GM18505 (cell line): ENCODE results near the gene REC114.

ENCODE experiments used
- ATAC-seq: cut with Tn5 transposase; IDR thresholded peaks from one replicate; pipeline ENCODE4 v1.9.1; 2021; ENCODE audit not compliant: unreplicated experiment
- POLR2A ChIP-seq: IDR thresholded peaks from 4 replicates; pipeline ENCODE4 v1.6.1; 2011; ENCODE audit warnings: borderline replicate concordance; ENCODE audit not compliant: insufficient read depth, insufficient read length; ENCODE audit errors: extremely low read depth

Gene REC114

DNA sequence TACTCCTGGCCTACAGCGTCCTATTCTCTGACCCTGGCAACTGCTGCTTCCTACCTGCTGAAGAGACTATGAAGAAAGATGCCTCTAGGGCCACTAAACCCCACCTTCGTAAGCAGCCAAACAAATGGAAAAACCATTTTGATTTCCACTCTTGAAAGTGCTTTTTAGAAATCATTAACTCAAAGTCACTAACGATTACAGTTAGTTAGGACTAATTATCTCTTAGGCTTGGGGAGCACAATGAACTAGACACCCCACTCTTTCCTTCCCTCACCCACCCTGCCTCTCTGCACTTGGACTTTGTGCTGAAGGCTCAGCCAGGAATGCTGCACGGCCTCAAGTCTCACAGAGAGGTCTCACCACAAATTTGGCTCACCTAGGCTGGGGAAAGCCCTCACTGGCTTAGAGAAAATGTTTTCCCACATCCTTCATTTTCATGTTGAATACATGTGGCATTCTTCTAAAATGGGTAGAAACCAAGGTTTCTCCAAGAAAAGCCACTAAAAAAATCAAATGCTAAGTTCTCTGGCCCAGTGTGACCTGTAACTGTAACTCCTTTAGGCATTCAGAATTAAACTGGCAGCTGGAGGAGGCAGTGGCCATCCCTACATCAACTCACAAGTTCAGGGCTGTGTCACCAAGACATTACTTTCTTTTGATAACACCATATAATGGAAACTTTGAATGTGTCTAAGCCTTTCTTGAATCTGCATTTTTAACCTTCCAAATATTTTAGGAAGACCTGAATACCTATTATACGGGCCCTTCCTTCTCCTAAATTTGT is 143.1 kb downstream of the REC114 start:
- TF ChIP-seq POLR2A, result no peak
- ATAC-seq, result no peak

DNA sequence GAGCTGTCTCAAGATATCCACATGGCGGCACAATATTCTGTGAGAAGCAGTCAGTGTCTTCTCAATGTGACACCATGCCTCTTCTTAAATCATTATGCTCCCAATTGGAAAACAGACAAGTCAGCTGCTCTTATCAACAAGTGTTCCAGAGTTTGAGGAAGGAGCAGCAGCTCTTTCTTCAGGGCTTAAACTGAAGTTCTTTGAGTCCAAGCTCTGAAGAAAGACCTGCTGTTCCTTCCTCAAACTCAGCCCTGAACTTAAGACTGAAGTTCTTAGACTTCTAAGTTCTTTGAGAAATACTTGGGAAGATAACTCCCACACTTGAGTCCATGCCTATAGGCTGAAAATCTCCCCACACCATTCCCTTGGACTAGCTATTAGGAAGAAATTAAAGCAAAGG is 146.8 kb downstream of the REC114 start:
- no peak for ATAC-seq
- TF ChIP-seq POLR2A, result no peak

DNA sequence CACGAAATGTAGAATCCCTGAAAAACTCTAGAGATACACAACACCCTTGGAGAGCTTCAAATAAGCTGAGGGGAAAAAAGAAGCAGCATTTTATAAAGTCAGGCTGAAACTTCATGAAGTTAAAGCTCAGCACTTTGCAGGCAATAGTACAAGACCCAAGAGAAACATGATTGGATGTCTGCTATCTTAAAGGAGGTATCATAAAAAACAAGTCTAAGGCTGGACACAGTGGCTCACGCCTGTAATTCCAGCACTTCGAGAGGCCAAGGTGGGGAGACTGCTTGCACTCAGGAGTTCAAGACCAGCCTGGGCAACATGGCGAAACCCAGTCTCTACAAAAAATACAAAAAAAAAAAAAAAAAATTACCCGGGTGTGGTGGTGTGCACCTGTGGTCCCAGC is 147.3 kb downstream of the REC114 start:
- no peak for ATAC-seq
- TF ChIP-seq POLR2A, result no peak

DNA sequence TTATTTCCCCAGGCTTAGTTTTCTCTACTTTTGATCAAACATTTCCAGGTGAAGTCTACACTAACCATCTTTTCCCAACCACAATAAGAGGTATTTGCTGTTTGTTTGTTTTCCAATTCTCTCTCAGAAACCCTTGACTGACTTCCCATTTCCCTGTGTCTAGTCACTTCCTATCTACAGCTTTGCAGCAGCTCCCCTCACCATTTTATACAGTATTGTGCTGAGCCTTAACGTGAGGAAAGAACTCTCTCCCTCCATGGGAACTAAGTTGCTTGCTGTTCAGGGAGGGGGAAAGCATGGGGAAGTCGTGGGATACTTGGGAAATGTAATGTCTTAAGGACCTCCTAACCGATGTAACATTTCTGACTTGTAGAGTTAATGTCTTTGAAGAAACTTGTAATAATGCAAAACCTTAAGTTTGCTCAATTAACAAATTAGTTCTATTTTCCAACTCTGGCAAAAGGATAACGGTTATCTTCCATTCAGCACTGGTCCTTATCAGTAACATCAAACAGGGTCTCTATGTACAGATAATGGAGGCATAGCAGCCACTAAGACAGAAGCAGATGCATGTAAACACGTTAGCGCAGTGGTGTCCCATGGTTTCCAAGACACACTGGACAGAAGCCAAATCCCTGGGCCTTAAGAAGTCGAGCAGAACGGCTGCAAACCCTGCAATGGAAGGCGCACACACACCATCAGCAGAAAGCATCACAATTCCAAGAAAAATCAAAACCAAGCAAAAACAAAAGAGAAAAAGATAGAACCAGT is 150.5 kb downstream of the REC114 start:
- TF ChIP-seq POLR2A, result no peak

DNA sequence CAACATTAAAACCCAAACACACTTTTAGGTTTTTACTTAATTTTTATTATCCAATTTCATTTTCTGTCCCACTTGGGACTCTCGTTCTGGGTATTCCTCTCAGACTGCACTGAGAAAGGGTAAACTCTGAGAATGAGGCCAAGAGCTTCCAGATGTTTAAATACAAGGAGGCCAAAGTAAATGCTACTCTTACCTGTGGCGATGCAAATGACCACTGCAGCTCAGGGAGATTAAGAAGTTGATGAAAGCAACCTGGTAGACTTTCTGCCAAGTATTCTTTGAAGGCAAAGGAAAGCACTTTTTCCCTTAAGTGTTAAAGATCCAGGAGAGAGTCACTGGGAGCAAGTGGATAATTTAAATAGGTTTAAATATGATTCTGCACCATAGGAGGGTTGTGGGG is 151.1 kb downstream of the REC114 start:
- TF ChIP-seq POLR2A, result no peak
- no peak for ATAC-seq

More for the DNA sequence above, 150.5 kb downstream of the REC114 start:
- no peak for ATAC-seq

DNA sequence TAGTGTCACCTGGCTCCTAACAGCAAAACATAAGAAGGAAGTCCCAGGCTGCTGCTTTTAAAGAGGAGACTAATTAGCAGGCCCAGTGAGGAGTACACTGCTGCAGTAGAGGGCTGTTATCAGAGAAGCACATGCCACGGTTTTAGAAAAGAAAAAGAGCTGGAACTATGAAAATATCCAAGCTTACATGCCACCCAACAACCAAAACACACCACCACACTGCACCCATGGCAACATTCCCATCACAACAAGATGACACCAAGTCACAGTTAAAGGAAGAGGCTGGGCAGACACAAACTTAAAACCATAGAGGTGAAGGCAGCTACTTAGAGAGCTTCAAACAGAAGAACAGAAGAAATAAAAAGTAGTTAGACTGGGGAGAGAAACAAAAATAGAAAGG is 153.2 kb downstream of the REC114 start:
- no peak for ATAC-seq
- TF ChIP-seq POLR2A, result no peak

DNA sequence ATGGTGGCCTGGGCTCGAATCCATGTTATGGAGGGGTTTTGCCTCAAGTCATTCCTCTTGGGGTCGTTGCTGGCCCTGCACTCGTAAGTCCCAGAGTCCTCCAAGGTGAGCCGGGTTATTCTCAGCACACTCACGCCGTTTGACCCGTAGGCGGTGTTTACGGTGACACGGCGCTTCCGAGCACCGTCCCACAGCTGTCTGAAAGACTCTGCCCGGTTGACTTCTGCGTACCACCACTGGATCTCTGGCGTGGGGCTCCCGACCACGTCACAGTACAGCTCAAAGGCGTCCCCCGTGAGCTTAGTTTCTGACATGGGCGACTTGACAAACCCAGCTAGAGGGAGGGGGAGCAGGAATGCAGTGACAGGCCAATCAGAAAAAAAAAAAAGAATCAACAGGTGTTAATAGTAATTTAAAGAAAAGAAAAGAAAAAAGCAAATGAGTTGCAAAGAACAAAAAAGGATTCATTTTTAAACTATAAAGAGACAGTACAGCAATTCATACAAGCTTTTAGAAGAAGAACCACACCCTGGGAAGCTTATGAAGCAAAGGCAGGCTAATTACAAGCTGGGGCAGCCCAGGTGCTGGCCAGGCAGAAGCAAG is 154.2 kb downstream of the REC114 start:
- no peak for TF ChIP-seq POLR2A
- no peak for ATAC-seq

DNA sequence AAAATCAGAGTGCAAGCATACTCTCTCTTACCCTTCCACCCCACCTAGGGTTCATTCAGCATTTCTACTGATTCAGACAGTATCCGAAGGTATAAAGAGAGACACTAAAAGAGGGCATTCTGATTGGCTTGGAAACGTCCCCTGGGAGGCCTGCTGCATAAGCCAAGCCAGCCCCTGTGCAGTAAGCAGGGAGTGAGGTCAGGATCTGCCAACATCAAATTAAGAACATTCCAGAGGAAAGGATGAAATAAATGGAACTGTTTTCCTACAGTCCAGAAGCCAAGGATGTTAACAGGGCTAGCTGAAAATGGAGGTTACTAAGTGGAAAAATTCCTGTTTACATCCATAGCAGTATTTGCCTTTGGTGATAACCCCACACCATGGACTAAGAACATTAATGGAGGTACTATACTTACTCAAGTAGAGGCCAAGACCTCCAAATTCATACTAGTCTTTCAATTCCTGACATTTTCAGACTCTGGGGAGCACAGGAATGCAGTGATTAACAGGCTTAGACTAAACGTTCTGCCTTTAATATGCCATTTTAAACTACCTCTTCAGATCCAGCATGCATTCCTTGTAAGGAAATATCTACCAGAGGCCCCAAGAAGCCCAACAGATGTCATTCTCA is 155.7 kb downstream of the REC114 start:
- no peak for ATAC-seq
- TF ChIP-seq POLR2A, result no peak

DNA sequence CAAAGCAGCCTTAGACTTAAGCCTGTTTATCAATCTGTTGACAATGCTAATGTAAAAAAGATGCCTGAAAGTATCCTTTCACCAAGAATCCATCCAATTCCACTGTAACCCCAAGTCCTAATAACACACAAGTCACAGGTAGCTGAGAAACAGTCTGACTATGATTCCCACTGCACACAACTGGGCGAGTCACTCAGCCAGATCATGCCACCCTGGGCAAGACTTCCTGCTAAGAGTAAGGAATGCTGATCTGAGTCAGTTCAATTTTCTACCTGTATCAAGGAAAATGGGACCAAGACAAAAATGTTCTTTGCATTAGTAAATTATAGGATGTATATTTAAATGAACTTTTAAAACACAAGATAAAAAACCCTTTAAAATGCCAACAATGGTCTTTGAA is 157.0 kb downstream of the REC114 start:
- no peak for TF ChIP-seq POLR2A
- ATAC-seq, result no peak

DNA sequence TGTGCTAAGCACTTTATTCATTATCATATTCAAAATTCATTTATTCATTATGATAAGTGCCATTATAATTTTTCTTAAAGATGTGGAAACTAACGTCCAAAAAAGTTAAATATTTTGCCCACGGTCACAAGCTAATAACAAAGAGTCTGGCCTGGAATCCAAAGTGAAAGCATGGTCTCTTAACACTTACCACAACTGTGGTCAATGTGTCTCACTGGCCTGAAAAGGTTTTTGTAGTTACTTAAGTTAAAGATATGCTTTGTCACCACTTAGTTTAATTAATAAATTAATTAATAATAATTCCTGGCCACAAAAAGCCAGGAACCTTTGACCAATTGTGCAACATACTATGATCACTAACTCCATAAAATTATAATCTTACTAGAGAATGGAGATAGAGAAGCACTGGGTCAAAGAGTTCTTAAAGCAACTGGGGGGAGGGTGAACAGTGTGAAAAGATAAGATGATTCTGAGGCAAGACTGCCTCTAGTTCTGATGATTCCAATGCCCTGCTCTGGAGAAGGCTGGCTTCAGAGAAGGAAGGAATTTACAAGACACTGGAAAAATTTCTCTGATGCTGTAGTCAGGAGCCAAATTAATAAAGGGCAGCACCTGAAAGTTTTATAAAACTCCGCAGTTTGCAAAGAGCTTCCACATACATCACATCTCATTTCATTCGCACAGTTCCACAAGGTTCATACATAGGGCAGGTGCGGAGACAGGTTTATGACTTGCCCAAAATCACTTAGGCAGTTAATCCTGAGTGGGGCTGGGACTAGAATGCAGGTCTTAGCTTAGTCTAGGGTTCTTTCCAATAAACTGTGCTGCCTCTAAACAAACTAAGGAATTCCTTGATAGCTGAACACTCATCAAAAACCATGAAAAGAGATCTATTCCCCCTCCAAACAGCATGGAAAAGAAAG is 157.7 kb downstream of the REC114 start:
- no peak for ATAC-seq
- TF ChIP-seq POLR2A, result no peak

DNA sequence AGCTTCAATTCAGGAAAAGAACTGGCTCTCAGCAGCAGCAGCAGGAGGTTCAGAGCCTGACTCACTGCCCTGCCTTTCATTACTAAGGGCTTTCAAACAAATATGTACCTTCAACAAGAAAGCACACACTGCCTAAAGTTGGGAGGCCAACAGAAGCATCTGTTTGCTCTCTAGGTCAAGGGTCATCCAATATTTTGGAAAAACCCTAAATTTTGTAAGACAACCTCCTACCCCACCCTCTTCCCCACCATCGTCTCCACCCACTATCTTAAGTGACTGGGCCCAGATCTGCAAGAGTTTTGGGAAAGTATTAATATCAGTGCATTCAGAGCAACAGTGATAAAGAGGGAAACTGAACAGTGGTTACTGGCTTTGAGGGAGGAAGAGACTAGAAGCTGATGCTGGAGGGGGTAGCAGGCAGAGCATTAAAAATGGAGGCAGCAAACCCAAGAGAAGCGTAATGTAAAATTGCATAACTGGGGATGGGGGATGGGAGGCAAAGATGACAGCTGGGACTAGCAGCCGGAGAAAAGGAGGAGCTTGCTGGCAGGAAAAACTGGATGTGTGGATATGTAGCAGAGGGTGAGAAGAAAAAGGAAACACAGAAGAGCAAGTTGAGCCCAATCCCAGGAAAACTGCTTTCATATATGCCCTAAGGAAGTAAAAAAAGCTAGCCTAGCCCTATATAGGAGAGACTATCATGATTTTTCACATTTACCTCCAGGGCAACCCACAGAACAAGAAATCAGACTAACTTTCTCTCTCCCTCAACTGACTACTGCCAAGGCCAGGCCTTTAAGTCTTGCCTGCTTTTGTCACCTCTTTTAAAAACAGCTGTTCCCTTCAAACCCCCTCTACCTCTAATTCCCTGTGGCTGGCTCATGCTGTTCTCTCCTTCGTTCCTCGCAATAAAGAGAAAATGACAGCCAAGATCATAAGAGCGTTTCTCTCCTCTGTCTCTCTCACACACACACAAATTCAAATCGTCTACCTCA is 158.8 kb downstream of the REC114 start:
- no peak for ATAC-seq
- no peak for TF ChIP-seq POLR2A

DNA sequence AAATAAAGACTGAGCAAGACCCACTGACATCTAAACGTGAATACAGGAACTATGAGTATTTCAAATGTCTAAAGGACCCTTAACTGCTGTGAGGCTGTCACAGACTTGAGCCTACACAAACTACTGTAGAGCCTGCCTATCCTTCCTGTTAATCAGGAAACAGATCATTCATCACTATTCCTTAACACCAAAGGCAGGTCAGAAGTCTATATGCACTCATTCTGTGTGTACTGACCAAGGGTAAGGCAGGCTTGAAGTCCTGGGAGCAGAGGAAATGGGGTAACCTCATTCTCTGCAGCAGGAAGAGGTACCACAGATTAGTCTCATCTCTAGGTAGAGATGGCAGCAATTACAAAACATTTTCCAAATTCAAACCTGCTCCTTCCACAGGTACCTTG is 159.5 kb downstream of the REC114 start:
- no peak for TF ChIP-seq POLR2A
- ATAC-seq, result no peak

DNA sequence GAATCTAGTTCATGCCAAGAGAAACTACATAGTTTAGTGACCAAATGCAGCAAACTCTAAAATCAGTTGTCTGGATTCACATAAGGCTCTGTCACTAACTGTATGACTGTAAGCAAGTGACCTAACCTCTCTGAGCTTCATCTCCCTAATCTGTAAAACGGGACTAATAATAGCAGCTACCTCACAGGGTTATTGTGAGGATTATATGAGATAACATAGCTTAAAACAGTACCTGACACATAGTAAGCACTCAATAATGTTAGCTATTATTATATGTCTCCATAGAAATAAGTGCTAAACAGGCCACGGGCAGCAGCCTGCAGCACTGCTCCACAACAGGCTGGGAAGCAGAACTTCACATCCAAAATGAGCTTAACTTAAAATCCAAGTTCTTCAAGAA is 160.0 kb downstream of the REC114 start:
- no peak for ATAC-seq

More for the DNA sequence above, 160.0 kb downstream of the REC114 start:
- TF ChIP-seq POLR2A, result no peak
